NCI-H2171 treated with DMSO at 0.1 percent for 48 hours (cell line): ENCODE measurements around the gene KCP.

ENCODE experiments used
- DNase-seq: peaks from one replicate; lab custom pipeline; 2025; lab: John Stamatoyannopoulos, UW

Gene KCP

GRCh38 chr7:128858380-128859231 is 51.9 kb downstream of the KCP start:
- no peak for DNase-seq

DNA sequence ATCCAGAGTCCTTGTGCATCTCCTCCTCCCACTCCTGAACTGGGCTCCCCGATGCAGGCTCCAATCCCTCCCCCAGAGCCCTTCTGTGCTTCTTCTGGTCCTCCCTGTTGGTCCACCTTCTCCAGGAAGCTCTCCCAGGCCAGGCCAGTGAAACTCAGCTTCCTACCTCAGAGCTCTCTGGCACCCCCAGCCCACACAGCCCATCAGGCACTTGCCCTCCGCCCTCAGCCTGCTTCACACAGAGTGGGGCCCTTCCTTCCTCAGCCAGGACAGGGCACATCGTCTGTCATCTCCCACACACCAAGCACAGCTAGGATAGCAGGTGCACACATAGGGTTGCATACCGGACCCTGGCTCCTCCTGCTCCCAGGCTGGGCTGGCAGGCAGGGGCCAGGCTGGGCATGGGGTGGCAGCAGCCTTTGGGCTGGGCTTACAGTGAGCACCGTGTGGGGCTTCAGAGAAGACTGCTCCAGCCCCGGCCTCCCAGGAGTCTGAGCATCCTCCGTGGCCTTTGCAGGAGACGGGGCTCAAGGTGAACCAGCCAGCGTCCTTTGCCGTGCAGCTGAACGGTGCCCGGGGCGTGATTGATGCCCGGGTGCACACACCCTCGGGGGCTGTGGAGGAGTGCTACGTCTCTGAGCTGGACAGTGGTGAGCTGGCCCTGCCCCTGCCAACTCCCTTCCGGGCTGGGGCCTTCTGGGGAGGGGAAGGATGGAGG is 54.3 kb downstream of the KCP start:
- no peak for DNase-seq

DNA sequence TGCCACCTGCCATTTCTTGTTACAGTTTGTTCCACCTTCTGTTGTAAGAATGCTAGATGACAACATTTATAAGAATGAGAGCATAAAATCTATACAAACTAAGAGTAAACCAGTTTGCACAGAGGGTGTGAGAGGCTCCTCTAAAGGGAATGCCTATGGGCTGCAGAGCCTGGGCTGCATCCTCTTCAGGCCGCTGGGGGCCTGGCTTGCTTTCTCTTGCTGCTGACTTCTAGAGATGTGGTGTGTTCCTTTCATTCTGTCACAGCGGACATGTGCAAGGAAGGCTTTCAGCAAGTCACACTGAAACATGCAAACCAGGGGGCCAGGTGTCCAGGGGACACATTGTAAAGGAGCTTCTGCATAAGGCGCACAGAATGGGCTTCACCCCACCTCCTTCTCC is 55.0 kb downstream of the KCP start:
- DNase-seq: peak; percentile 20

GRCh38 chr7:128854396-128854795 is 56.1 kb downstream of the KCP start:
- DNase-seq: no peak

GRCh38 chr7:128853799-128854198 is 56.7 kb downstream of the KCP start:
- DNase-seq: no peak

- DNase-seq: no peak
Measured at GRCh38 chr7:128852537-128853254, 57.8 kb downstream of the KCP start.

DNA sequence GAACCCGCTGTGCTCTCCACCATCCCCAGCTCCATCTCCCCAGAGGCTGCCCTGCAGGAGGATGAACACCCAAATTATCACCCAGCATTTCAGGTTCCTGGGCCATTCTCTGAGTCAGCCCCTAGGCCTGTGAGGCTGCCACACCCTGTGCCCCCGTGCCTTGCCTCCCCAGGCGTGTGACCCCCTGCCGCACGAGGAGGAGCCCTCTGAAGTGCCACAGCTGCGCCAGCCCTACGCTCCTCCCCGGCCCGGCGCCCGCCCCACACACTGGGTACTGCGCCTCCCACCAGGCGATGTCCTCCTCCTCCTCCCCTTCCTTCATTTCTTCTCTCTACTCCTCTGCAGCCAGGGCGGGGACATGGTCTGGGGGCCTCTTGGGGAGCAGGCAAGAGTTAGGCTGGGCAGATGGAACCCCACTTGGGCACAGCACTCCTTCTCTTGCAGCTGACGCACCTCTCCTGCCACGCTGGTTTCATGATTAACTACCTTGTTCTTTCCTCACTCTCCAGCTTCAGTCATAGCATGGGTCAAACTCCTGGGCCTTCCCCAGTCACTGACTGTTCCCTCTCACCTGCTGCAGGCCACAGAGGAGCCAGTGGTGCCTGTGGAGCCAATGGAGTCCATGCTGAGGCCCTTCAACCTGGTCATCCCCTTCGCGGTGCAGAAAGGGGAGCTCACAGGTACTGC is 60.6 kb downstream of the KCP start:
- no peak for DNase-seq

DNA sequence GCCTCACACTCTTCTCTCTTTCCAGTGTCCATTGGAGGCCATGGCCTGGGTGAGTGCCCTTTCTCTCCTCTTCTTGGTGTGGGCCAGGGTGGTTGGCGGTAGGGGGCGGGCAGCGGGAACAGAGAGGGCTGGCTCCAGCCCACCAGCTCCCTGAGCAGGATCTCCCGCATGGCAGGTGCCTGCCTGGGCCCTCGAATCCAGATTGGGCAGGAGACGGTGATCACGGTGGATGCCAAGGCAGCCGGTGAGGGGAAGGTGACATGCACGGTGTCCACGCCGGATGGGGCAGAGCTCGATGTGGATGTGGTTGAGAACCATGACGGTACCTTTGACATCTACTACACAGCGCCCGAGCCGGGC is 61.4 kb downstream of the KCP start:
- no peak for DNase-seq

DNA sequence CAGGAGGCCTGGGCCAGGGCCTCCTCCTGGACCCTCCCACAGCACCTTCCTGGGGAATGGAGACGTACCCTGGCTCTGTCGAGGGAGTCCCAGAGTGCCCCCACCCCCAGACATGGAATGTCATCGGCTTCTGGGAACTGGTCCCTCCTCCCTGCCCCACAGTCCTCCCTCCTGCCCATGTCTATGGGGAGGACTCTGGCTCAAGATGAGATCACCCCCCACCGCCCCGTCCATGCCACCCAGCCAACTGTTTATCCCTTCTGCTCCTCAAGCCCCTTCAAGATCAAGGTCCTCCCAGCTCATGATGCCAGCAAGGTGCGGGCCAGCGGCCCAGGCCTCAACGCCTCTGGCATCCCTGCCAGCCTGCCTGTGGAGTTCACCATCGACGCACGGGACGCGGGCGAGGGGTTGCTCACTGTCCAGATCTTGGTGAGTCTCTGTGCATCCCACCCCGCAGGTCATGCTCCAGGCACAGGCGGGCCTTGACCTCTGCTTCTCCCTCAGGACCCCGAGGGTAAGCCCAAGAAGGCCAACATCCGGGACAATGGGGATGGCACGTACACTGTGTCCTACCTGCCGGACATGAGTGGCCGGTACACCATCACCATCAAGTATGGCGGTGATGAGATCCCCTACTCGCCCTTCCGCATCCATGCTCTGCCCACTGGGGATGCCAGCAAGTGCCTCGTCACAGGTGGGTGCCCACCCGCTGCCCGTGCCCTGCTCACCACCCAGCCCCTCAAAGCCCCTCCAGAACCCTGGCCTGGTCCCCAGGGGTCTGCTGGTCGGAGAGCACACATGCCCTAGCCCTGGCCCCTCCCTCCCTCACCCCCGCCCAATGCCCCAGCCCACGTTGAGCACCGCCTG is 62.0 kb downstream of the KCP start:
- DNase-seq: no peak

DNA sequence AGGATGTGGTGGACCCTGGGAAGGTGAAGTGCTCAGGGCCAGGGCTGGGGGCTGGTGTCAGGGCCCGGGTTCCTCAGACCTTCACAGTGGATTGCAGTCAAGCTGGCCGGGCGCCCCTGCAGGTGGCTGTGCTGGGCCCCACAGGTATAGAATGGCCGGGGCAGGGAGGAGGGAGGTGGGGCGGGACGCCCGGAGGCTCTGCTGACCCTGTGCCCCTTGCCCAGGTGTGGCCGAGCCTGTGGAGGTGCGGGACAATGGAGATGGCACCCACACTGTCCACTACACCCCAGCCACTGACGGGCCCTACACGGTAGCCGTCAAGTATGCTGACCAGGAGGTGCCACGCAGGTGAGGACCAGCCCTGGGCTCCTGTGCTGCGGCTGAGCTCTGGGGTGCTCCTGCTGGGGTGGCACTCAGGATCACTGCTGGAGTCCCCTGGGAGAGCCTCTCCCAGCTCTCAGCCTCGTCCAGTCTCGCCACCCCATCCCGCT is 62.7 kb downstream of the KCP start:
- DNase-seq: no peak

- no peak for DNase-seq
Measured at GRCh38 chr7:128846781-128847444, 63.6 kb downstream of the KCP start.

GRCh38 chr7:128845987-128846386 is 64.5 kb downstream of the KCP start:
- no peak for DNase-seq

DNA sequence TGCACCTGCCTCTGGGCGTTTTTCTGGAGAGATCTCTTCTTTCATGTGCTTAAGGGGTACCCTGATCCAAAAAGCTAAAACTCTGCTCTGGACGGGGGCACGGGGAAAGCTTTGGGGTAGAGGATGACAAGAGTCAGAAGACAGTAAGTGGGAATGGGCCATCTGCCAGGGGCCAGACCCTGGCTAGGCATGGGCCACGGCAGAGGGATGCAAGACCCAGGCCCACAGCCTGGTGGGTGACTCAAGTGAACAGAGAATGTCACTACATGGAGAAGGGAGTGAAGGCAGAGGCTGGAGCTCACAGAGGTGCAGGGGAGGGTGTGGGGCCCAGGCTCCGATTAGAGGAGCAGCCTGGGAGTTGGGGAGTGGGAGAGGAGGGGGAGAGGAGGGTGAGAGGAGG is 65.0 kb downstream of the KCP start:
- DNase-seq: no peak

- DNase-seq: no peak
Measured at GRCh38 chr7:128844777-128845311, 65.7 kb downstream of the KCP start.

DNA sequence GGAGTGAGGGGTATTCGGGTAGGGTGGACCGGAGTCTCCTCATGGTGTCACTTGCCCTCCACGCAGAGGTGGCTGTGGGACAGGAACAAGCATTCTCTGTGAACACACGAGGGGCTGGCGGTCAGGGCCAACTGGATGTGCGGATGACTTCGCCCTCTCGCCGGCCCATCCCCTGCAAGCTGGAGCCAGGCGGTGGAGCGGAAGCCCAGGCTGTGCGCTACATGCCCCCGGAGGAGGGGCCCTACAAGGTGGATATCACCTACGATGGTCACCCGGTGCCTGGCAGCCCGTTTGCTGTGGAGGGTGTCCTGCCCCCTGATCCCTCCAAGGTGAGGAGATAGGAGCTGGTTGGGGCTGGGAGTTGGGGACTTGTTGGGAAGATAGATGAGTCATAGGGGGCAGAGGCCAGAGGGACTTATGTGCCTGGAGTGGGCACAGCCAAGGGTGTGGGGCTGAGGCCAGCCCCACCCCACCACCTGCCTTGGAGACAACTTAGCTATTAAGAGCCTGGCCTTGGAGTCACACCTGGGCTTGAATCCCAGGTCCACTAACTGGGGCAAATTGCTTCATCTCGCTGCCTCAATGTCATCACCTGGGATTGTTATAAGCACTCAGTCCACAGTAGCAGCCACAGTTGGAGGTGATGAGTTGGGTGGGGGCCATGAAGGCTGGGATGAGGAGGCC is 66.4 kb downstream of the KCP start:
- DNase-seq: no peak

DNA sequence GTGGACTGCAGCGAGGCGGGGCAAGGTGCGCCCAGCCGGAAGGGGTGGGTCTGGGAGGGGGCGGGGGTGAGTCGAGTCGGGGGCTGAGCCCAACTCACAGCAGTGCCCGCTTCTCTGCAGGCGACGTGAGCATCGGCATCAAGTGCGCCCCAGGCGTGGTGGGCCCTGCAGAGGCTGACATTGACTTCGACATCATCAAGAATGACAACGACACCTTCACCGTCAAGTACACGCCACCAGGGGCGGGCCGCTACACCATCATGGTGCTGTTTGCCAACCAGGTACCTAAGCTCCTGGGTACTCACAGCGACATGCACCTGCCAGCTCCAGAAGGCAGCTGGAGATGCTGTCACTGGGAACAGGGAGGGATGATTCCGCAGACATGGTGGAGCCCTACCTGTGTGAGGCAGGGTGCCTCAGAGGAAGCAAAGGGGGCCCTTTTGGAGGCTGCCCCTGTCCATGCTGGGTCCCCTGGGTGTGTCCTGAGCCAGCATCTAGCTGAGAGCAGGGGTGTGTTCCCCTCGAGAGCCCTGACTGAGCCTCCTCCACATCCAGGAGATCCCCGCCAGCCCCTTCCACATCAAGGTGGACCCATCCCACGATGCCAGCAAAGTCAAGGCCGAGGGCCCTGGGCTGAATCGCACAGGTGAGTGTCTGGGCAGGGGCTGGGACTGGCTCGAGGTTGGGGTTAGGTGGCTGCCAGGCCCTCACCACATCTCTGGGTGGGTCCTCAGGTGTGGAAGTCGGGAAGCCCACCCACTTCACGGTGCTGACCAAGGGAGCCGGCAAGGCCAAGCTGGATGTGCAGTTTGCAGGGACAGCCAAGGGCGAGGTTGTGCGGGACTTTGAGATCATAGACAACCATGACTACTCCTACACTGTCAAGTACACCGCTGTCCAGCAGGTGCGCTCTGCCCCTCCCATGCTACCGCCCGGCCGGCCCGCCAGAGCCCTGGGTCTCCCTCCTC is 67.6 kb downstream of the KCP start:
- DNase-seq: no peak

GRCh38 chr7:128841921-128842673 is 68.4 kb downstream of the KCP start:
- DNase-seq: no peak

DNA sequence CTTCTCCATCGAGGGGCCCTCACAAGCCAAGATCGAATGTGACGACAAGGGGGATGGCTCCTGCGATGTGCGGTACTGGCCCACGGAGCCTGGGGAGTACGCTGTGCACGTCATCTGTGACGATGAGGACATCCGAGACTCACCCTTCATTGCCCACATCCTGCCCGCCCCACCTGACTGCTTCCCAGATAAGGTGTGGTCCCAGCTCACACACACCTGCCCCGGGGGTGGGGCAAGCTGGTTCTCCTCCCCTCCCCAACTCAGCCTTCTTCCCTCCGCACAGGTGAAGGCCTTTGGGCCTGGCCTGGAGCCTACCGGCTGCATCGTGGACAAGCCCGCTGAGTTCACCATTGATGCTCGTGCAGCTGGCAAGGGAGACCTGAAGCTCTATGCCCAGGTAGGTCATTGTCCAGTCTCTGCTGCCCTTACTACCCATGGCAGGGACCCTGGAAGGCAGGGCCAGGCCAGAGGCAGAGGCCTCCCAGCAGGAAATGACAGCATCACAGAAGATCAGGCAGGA is 69.3 kb downstream of the KCP start:
- no peak for DNase-seq
